HG03342 (cell line): Measurements from ENCODE around the gene PCSK2.

Source experiments
- ATAC-seq: cut with Tn5 transposase; IDR thresholded peaks from one replicate; pipeline ENCODE4 v1.9.1; 2021; ENCODE audit warnings: mild to moderate bottlenecking, moderate library complexity; ENCODE audit not compliant: unreplicated experiment

The PCSK2 gene

GRCh38 chr20:17327185-17328148, 100.6 kb downstream of the PCSK2 start:
- no peak for ATAC-seq

GRCh38 chr20:17334932-17335331, 108.1 kb downstream of the PCSK2 start:
- ATAC-seq, result no peak

GRCh38 chr20:17339000-17339399, 112.2 kb downstream of the PCSK2 start:
- no peak for ATAC-seq

GRCh38 chr20:17343091-17343490, 116.3 kb downstream of the PCSK2 start:
- no peak for ATAC-seq

- no peak for ATAC-seq
Measured at GRCh38 chr20:17343656-17344452, 117.0 kb downstream of the PCSK2 start.

GRCh38 chr20:17344790-17345189, 118.0 kb downstream of the PCSK2 start:
- no peak for ATAC-seq

GRCh38 chr20:17345321-17345720, 118.5 kb downstream of the PCSK2 start:
- ATAC-seq, result no peak

- no peak for ATAC-seq
Measured at GRCh38 chr20:17350321-17350720, 123.5 kb downstream of the PCSK2 start.

- ATAC-seq, result no peak
Measured at GRCh38 chr20:17357238-17357637, 130.4 kb downstream of the PCSK2 start.

GRCh38 chr20:17358854-17359253, 132.0 kb downstream of the PCSK2 start:
- no peak for ATAC-seq

- no peak for ATAC-seq
Measured at GRCh38 chr20:17364681-17365080, 137.8 kb downstream of the PCSK2 start.

GRCh38 chr20:17365831-17366230, 139.0 kb downstream of the PCSK2 start:
- ATAC-seq, result no peak

GRCh38 chr20:17369506-17369905, 142.7 kb downstream of the PCSK2 start:
- ATAC-seq, result no peak

GRCh38 chr20:17372806-17373440, 146.1 kb downstream of the PCSK2 start:
- ATAC-seq, result no peak

GRCh38 chr20:17374086-17374485, 147.2 kb downstream of the PCSK2 start:
- ATAC-seq, result no peak

GRCh38 chr20:17376031-17376430, 149.2 kb downstream of the PCSK2 start:
- ATAC-seq, result no peak

- no peak for ATAC-seq
Measured at GRCh38 chr20:17377231-17377630, 150.4 kb downstream of the PCSK2 start.

GRCh38 chr20:17379651-17380050, 152.8 kb downstream of the PCSK2 start:
- no peak for ATAC-seq

GRCh38 chr20:17380801-17381200, 154.0 kb downstream of the PCSK2 start:
- ATAC-seq, result no peak

GRCh38 chr20:17381724-17382123, 154.9 kb downstream of the PCSK2 start:
- no peak for ATAC-seq

GRCh38 chr20:17385798-17386197, 159.0 kb downstream of the PCSK2 start:
- ATAC-seq, result no peak
